22Rv1 (cell line): ENCODE measurements around the gene ELP4.

Source experiments
- CTCF ChIP-seq: fragments of 450-650 bp; IDR thresholded peaks from 2 replicates; pipeline ENCODE4 v1.5.1; 2017; ENCODE audit warnings: mild to moderate bottlenecking
- ZFX ChIP-seq: fragments of 450-650 bp; IDR thresholded peaks from 2 replicates; pipeline ENCODE4 v1.6.1; 2017; ENCODE audit warnings: antibody characterized with exemption, borderline replicate concordance

GRCh38 chr11:31822175-31822926, 312.8 kb downstream of the ELP4 start:
- no peak for TF ChIP-seq CTCF
- TF ChIP-seq ZFX = no peak
